NCI-H1417 treated with DMSO at 0.1 percent for 48 hours (cell line): Measurements from ENCODE around the gene ZDHHC12.
"Not testable (repeated sequence)": the region's sequence is repeated elsewhere in the genome, so short reads cannot be mapped to it uniquely, and the experiment has no call there.

Source experiments
- DNase-seq: peaks from one replicate; lab custom pipeline; 2025; lab: John Stamatoyannopoulos, UW

Gene ZDHHC12

DNA sequence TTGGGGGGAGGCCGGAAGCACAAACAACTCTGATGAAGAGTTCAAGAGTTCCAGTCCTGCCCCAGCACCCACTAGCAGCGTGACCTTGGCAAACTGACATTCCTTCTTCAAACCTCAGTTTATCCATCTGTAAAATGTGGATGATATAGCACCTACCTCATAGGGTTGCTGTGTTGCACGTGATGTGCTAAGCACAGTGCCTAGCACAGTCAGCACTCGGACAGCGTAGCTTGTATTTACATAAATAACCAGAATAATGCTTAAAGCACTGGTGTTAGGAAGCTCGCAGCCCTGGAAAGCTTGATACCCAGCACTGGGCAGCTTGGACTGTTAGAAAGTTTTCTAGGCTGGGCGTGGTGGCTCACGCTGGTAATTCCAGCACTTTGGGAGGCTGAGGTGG is 16.5 kb downstream of the ZDHHC12 start:
- DNase-seq: no peak

DNA sequence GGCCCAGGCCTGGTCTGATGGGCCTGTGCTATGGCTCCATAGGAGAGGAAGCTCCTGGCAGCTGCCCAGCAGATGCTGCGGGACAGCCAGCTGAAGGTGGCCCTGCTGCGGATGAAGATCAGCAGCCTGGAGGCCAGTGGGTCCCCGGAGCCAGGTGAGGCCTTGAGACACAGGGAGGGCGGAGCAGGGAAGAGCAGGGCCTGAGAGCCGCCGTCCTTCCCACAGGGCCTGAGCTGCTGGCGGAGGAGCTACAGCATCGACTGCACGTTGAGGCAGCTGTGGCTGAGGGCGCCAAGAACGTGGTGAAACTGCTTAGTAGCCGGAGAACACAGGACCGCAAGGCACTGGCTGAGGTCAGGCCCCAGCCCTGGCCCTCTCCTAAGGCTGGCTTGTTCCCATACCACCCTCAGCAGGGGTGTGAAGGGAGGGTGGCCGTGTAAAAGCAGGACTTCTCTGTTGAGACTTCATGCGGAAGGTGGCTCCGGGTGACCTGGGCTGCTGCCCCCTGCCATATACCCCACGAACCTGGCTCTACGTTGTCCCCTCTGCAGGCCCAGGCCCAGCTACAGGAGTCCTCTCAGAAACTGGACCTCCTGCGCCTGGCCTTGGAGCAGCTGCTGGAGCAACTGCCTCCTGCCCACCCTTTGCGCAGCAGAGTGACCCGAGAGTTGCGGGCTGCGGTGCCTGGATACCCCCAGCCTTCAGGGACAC is 17.1 kb downstream of the ZDHHC12 start:
- no peak for DNase-seq

DNA sequence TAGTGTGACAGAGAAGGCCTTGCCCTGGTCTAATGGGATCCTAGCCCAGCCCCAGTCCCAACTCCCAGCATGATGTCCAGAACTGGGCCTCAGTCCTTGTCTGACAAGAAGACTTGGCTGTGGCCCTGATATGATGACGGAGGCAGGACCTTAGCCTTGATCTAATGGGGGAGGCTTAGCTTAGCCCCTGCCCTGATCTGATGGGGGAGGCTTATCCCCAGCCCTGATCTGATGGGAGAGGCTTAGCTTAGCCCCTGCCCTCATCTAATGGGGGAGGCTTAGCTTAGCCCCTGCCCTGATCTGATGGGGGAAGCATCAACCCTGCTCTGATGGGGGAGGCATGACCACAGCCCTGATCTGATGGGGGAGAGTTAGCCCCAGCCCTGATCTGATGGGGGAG is 17.9 kb downstream of the ZDHHC12 start:
- DNase-seq: no peak

DNA sequence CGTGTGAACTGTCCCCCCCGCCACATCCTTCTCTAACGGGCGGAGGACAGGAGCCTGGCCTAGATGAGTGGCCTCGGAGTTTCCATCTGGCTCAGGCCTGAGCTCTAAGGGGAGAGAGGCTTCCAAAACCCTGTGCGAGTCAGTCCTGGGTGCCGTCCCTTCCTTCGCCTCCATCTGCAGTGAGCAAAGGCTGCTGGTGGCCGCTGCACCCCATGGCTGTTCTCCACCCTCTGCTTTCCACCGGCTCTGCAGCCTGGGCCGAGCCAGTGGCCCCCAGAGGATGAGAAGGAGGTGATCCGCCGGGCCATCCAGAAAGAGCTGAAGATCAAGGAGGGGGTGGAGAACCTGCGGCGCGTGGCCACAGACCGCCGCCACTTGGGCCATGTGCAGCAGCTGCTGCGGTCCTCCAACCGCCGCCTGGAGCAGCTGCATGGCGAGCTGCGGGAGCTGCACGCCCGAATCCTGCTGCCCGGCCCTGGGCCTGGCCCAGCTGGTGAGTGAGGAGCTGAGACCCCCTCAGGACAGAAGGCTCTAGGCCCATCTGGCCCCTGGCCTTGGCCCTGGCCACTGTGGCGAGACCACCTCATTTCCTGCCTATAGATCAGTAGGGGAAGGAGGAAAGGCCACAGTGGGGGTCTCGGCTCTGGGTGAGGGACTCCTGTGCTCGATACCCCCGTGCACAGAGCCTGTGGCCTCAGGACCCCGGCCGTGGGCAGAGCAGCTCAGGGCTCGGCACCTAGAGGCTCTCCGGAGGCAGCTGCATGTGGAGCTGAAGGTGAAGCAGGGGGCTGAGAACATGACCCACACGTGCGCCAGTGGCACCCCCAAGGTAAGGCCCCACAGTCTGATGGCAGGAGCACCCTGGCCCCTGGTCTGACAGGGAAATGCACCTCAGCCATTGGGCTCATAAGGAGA is 18.6 kb downstream of the ZDHHC12 start:
- no peak for DNase-seq

DNA sequence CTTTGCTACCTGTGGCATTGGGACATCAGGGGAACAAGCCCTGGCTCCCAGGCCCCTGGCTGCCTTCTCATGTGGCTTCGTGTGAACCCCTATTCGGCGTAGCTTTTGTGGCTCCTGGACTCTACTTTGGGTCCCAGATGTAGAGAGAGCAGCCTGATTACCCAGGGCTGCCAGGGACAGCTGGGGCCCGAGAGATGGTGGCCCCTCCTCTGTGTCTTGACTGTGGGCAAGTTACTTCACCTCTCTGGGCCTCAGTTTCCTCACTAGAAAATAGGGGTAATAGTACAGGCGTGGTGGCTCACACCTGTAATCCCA is 19.6 kb downstream of the ZDHHC12 start:
- DNase-seq: no peak

DNA sequence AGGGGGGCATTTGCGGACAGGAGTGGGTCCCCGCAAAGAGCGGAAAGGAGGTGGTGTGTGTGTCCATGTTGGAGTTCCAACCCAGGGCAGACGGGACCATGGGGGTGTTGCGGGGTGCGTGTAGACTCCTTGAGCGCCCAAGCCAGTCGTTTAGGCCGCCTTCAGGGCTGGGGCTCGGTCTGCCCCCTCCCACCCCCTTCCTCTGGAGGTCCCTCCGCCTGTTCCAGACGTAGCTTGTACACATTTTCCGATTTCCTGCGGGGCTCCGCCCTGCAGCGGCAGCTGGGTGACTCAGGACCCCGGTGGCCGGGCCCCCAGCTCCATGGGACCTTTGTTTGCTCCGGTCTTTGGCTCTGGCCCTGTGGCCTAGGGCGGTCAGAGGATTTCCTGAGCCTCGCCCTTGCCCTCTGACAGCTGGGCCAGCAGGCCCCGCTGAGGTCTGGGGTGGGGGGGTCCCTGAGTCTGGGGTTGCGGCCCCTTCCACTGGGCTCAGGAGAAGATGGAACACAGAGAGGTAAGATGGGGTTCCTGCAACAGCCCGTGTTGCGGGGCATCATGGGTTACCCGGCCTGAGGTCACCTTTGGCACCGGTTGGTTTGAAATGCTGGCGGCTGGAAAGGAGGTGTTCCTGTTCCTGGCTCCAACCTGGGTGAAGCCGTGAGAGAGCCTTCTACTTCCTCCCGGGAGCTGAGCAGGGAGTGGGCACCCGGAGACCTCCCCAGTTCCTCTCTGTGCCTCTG is 20.1 kb downstream of the ZDHHC12 start:
- DNase-seq: no peak

DNA sequence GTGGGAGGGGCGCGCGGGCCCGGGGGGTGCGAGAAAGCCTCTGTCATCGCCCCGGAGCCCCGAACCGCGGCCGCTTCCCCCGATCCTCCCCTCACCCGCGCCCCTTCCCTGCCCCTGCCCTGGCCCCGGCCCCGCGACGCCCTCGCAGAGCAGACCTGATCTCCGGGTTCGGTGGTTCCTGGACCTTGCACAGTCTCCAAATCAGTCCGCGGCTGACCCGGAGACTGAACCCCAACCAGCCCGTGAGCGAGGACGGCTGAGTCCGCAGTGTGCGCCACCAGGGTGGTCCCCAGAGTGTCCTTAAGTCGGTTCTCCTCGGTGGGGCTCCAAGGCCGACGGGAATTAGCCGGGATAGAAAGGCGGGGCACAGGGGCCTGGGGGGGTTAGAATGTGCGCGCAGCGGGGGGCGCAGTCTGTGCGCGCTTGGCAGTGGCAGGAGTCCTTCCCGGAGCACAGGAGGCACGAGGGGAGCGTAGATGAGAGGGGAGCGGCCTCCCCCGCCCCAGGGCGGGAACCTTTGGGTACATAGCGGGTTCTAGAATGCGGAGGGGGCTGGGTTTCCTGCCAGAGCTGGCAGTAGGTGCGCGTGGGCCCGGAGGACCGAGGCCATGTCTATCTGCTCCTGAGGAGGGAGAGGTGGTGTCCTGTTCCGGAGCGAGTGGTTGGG is 20.8 kb downstream of the ZDHHC12 start:
- no peak for DNase-seq

DNA sequence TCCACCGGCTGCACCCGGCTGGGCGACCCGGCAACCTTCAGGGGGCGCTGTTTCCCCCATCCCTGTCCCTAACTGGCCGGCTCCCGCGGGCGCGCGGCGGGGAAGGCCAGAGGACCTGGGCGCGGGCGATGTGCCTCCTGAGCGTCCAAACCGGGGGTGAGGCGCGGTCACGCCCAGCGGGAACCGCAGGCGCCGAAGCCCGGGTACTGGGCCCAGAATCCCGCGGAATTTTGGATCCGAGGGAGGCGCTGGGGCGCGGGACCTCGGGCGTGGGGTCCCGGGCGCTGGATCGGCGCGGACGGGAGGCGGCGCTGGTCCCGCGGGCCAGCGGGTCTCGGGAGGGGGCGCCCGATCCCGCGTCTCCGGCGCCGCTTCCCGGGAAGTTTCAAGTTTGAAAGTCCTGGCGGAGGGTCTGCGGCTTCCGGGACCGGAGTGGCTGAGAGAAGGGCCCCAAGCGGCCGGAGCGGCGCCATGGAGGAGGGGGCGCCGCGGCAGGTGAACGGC is 21.4 kb downstream of the ZDHHC12 start, which contains the start of gene PKN3:
TSS of gene PKN3 (plus strand) at position 59 of the 504 bp plus-strand sequence. CDS start at position 472, 413 bp downstream.
- DNase-seq: no peak

DNA sequence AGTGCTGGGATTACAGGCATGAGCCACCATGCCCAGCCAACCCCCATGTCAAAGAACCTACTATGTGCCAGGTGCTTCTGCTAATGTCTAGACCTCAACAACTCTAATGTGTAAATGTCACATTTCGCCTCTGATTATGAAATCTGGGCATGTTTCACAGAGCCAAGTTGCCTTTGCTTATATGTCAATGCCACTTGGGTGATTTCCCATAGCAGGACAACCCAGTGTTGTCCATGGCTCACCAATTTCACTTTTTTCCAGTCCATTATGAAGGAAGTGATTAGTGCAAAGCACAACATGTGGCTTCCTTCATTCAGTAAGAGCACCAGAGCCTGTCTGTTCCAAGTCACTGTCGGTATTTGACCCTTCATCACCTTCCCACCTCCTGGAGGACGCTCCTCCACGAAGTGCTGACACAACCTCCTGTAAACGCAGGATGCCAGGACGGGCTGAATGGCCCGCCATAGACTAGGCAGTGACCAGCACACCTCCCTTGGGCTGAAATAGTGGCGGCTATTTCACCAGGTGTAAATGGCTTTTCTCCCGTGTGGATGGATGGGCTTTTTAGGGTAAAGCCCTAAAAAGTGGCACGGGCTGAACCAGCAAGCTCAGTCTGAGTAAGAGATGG is 22.6 kb downstream of the ZDHHC12 start:
- DNase-seq: no peak

DNA sequence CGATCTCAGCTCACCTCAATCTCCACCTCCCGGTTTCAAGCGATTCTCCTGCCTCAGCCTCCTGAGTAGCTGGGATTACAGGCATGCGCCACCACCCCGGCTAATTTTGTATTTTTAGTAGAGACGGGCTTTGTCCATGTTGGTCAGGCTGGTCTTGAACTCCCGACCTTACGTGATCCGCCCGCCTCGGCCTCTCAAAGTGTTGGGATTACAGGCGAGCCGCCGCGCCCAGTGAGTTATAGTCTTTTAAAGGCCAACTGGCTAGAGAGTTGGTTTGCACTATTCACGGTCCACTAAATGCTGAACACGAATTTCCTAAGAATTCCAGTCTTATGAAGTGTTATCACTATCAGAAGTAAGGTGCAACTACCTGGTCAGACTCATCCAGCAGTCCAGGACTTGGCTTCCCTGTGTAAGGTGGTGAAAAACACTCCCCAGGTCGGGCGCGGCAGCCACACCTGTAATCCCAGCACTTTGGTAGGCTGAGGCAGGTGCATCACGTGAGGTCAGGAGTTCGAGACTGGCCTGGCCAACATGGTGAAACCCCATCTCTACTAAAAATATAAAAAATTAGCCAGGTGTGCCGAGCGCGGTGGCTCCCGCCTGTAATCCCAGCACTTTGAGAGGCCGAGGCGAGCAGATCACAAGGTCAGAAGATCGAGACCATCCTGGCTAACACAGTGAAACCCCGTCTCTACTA is 24.7 kb downstream of the ZDHHC12 start:
- DNase-seq: not testable (repeated sequence)

DNA sequence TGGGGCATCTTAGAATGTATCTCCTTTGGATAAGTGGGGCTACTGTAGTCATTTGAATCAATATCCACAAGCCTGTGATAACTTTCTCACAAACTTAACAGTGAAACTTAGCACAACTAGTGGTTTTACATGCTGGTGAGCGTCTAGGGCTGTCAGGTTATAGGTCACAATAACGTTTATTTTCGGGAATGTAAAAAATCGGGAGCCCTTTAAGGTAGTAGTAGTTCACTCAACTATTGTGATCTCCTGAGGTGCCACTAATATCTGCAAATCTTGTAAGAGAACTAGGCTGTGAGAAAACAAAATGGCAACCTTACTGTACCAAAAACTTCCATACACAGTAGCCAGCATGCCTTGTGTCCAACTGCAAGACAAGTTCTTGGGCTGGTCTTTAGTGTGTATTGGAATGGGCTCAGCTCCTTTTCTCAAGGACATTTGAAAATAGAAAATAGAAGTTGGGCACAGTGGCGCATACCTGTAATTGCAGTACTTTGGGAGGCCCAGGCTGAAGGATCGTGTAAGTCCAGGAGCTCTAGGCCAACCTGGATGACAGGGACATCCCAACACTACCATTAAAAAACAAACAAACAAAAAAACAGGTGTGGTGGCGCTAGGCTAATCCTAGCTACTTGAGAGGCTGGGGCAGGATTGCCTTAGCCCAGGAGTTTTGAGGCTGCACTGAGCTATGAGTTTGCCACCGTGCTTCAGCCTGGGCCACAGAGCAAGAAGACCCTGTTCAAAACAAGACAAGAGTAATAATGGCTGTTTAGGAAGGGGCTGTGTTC is 26.8 kb downstream of the ZDHHC12 start:
- no peak for DNase-seq

DNA sequence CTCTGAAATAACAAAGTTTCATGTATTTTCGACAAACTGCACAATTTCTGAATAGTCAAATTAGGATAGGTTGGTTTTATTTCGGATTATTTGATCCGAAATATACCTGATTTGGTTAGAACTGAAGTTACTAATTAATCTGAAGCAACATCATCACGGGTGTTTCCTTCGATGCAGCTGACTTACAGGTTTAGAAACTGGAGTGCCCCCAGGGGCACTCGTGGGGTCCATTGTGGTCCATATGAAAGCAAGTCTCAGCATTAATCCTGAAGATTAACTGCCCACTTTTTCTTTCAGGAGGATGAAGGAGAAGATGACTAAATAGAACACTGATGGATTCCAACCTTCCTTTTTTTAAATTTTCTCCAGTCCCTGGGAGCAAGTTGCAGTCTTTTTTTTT is 29.6 kb downstream of the ZDHHC12 start:
- DNase-seq: no peak

DNA sequence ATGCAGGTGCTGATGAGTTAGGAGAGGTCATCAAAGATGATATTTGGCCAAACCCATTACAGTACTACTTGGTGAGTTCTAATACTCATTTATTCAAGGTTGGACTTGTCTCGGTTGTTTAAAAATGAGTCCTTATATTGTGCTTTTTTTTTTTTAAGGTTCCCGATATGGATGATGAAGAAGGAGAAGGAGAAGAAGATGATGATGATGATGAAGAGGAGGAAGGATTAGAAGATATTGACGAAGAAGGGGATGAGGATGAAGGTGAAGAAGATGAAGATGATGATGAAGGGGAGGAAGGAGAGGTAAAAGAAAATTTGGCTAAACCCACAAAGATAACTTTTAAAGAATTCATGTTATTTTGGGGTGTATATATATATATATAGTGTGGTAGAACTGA is 30.2 kb downstream of the ZDHHC12 start:
- not testable (repeated sequence) for DNase-seq

DNA sequence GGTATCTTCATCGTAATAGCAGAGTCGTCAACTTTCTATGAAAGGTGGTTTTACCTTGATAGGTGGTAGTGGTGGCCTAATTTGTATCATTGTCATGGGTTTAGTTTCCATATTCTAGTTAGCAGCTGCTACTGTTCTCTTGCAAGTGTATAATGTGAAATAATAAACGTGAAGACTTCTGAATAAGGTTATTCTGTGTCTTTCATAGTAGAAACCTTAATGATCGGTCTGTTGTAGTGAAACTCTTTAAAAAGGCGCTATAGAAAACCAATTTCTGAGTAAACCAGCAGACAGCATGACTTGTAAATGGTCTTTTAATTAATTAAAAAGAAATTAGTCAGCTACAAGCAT is 33.3 kb downstream of the ZDHHC12 start:
- DNase-seq: no peak

DNA sequence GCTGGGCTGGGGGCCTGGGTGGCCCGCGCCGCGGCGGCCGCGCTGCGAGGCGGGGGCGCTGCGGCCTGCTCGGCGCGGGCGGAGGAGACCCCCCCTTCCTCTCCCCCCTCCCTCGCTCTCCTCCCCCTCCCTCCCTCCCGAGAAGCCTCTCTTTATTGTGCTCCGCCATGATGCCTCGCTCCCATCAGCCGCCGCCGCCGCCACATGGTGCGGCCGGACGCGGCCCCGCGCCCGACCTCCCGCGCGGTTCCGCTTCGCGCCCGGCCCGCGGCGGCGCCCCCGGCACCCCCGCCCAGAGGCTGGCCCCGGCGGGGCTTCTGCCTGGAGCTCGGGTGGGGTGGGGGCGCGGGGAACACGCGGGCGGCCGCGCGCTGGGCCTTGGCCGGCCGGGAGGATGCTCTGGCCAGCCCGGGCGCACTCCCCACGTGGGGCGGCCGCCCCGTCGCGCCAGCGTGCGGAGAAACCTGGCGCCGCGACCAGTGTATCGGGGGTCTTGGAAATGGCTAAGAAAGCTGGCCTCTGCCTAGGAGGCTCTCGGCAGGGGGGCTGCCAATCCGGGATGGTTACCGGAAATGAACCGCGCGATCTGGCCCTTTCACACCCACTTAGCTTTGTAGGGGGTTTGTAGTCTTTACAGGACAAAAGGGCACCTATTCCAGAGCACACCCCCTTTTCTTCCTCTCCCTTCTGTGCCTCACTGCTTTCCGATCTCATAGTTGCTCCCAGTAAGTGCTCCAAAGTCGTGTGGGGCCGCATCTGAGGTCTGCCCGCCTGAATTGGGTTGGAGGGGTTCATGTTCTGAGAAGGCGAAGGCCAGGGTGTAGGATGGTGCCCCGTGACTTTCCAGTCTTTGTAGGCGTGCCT is 33.9 kb downstream of the ZDHHC12 start:
- DNase-seq: no peak

DNA sequence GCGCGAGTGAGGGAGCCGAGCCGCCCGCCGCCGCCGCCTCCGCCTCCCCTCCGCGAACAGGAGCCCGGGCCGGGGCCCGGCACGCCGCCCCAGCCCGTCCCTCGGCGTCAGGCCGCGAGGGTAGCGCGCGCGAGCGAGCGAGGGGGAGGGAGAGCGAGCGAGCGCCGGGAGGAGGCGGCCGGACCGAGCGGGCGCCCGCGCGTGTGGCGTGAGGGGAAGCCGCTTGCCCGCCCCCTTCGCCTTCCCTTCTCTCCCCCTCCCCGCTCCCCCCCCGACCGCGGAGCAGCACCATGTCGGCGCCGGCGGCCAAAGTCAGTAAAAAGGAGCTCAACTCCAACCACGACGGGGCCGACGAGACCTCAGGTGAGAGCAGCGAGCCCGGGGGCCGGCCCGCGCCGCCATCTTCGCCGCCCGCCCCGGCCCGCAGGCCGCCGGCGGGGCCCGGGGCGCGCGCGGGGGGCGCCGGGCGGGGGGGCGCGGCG is 34.6 kb downstream of the ZDHHC12 start:
- DNase-seq: no peak

DNA sequence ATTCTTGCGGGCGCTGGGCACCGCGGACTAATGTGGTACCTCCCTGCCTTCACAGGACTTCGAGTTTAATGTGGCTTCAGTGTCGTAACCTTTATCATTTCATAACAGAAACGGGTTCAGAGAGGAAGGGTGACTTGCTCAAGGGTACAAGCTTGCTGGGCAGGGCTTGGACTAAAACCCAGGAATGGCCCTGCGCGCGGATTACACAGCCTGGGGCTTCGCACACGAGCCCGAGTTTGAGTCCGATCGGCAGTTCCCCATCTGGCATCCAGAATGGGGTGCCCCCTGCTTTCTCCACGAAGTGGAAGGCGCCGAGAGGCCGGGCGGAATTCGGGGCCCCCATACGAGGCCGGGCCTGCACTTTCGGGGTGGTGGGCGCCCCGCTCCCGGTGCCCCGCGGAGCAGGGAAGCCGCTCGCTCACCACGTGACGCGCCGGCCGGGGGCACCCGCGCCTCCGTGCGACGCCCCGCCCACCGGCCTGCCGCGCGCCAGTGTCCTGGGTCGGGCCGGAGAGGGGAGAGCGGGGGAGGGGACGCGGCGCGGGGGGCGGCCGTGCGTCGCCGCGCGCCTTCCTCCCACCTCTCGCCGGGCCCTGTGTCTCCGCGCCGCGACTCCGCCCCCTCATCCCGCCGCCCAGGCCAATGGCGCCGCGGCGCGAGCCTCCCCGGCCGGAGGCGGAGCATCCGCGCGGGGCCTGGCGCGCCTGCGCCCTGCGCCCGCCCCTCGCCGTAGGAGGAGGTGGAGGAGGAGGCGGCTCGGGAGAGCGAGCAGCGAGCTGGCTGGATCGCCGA is 35.2 kb downstream of the ZDHHC12 start, which contains the start of gene SET:
TSS of gene SET (plus strand) at position 722 of the 792 bp plus-strand sequence. CDS start 361 bp downstream, outside the sequence.
- peak; percentile 87 for DNase-seq

DNA sequence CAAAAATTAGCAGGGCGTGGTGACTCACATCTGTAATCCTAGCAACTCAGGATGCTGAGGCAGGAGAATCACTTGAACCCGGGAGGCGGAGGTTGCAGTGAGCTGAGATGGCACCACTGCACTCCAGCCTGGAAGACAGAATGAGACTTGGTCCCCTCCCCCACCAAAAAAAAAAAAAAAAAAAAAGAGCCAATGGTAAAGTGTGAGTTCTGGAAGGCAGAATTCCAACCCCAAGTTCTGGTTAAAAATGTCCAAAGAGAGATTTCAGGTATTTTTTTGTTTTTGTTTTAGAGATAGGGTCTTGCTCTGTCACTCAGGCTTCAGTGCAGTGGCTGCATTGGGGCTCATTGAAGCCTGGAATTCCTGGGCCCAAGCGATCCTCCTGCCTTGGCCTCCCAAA is 36.5 kb downstream of the ZDHHC12 start:
- no peak for DNase-seq
